ENCODE measurements around the gene ADK.
"Not testable (repeated sequence)": the region's sequence is repeated elsewhere in the genome, so short reads cannot be mapped to it uniquely, and the experiment has no call there.

The ADK gene

DNA sequence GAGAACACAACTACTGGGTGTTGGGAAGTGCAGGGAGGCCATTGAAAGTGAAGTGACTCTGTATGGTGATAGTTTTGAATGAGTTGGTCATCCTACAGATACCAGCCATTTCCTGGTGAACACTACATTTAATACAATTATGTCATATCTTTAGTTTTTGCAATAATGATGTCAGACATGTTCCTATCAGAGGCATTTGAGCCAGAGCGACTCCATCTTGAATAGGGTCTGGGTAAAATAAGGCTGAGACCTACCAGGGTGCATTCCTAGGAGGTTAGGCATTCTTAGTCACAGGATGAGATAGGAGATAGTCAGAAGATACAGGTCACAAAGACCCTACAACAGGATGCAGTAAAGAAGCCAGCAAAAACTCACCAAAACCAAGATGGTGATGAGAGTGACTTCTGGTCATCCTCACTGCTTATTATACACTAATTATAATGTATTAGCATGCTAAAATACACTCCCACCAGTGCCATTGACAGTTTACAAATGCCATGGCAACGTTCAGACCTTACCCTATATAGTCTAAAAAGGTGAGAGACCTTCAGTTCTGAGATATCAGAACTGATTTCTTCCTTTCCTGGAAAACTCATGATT, 28.2 kb downstream of the ADK start:
- H3K27ac ChIP-seq (ENCODE audit: low read length): no peak overlapping the region
- DNase-seq (ENCODE audit: low read depth, low spot score): no peak
- H3K27me3 ChIP-seq (ENCODE audit: control insufficient read depth, insufficient read depth, low read length): no peaks in the 10 kb centered on the region
- no CpG with 5 or more reads among the region's 2 CpGs for WGBS (ENCODE audit: insufficient coverage, insufficient read length)
- no peak overlapping the region for H3K4me3 ChIP-seq (ENCODE audit: low read length)
- H3K36me3 ChIP-seq (ENCODE audit: control insufficient read depth, insufficient read depth, low read length): no peaks in the 10 kb centered on the region
- H3K4me1 ChIP-seq (ENCODE audit: control insufficient read depth, insufficient read depth, low read length): no peaks in the 10 kb centered on the region; the same call in 1 of the 2 replicates
- H3K9me3 ChIP-seq (ENCODE audit: control insufficient read depth, insufficient read depth, low read length): no peaks in the 10 kb centered on the region

DNA sequence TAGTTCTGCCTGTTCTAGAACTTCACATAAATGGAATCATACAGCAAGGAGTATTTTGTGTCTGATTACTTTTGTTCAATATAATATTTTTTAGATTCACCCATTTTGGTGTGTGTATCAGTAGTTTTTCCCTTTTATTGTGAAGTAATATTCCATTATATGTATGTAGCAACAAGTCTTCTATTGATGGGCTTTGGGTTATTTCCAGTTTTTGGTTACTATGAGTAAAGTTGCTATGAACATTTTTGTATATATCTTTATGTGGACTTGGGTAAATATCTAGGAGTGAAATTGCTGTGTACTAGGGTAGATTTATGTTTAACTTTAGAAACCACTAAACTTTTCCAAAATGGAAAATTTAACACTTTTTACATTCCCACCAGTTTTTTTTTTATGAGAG, 35.7 kb downstream of the ADK start:
- H3K9me3 ChIP-seq (ENCODE audit: control insufficient read depth, insufficient read depth, low read length): no peaks in the 10 kb centered on the region
- H3K27ac ChIP-seq (ENCODE audit: low read length): no peak overlapping the region
- no peaks in the 10 kb centered on the region for H3K4me1 ChIP-seq (ENCODE audit: control insufficient read depth, insufficient read depth, low read length)
- H3K4me3 ChIP-seq (ENCODE audit: low read length): no peak overlapping the region
- no peaks in the 10 kb centered on the region for H3K36me3 ChIP-seq (ENCODE audit: control insufficient read depth, insufficient read depth, low read length)
- DNase-seq (ENCODE audit: low read depth, low spot score): no peak
- no peaks in the 10 kb centered on the region for H3K27me3 ChIP-seq (ENCODE audit: control insufficient read depth, insufficient read depth, low read length)

GRCh38 chr10:74187237-74187636, 36.2 kb downstream of the ADK start:
- no peak for DNase-seq (ENCODE audit: low read depth, low spot score)
- no CpG with 5 or more reads among the region's 1 CpG for WGBS (ENCODE audit: insufficient coverage, insufficient read length)
- H3K4me3 ChIP-seq (ENCODE audit: low read length): no peak overlapping the region
- H3K36me3 ChIP-seq (ENCODE audit: control insufficient read depth, insufficient read depth, low read length): no peaks in the 10 kb centered on the region
- no peaks in the 10 kb centered on the region for H3K27me3 ChIP-seq (ENCODE audit: control insufficient read depth, insufficient read depth, low read length)
- no peaks in the 10 kb centered on the region for H3K9me3 ChIP-seq (ENCODE audit: control insufficient read depth, insufficient read depth, low read length)
- H3K27ac ChIP-seq (ENCODE audit: low read length): no peak overlapping the region
- H3K4me1 ChIP-seq (ENCODE audit: control insufficient read depth, insufficient read depth, low read length): no peaks in the 10 kb centered on the region

GRCh38 chr10:74188617-74189016, 37.6 kb downstream of the ADK start:
- not testable (repeated sequence) for DNase-seq (ENCODE audit: low read depth, low spot score); H3K9me3 ChIP-seq (ENCODE audit: control insufficient read depth, insufficient read depth, low read length); H3K27me3 ChIP-seq (ENCODE audit: control insufficient read depth, insufficient read depth, low read length); H3K4me1 ChIP-seq (ENCODE audit: control insufficient read depth, insufficient read depth, low read length); H3K36me3 ChIP-seq (ENCODE audit: control insufficient read depth, insufficient read depth, low read length); H3K27ac ChIP-seq (ENCODE audit: low read length); H3K4me3 ChIP-seq (ENCODE audit: low read length)
- WGBS (ENCODE audit: insufficient coverage, insufficient read length): no CpG with 5 or more reads among the region's 13 CpGs

DNA sequence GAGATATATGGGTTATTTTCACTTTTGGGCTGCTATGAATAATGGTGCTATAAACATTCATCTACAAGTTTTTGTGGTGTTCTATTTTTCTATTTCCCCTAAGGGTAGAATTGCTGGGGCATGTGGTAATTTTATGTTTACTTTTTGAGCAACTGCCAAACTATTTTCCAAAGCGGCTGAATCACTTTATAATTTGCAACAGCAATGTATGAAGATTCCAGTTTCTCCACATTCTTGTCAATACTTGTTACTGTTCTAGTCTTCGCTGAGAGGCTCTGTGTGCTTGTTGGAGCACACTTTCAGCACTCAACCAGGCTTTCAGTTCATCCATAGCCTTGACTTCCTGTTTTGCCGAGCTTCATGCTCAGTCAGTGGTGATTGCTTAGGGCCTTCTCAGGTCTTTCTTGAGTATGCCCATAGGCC, 39.0 kb downstream of the ADK start:
- Histone ChIP-seq H3K27me3 (ENCODE audit: control insufficient read depth, insufficient read depth, low read length) (no peaks in the 10 kb centered on the region), H3K27ac (ENCODE audit: low read length) (no peak overlapping the region), H3K4me3 (ENCODE audit: low read length) (no peak overlapping the region), H3K4me1 (ENCODE audit: control insufficient read depth, insufficient read depth, low read length) (no peaks in the 10 kb centered on the region), H3K36me3 (ENCODE audit: control insufficient read depth, insufficient read depth, low read length) (no peaks in the 10 kb centered on the region), H3K9me3 (ENCODE audit: control insufficient read depth, insufficient read depth, low read length) (no peaks in the 10 kb centered on the region)
- DNase-seq (ENCODE audit: low read depth, low spot score): no peak
- no CpG with 5 or more reads among the region's 3 CpGs for WGBS (ENCODE audit: insufficient coverage, insufficient read length)

DNA sequence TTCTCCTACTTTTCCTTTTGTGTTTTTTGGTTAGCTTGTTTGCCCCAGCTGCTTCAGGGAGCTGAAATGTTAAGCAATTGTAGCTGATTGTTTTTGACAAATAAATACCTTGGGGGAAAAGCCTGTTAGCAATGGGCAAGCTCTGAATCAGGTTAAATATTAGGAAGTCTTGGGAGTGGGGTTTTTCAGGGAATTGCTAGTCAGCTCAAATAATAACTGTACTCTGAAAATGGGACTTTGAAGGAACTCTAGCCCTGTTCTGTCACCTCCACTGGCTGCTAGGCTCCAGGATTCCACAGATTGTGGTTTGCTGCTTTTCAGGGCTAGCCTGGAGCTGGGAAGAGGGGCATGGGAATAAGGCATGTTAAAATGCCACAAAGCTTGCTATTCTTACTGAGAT, 39.5 kb downstream of the ADK start:
- H3K4me3 ChIP-seq (ENCODE audit: low read length): no peak overlapping the region
- DNase-seq (ENCODE audit: low read depth, low spot score): no peak
- no peak overlapping the region for H3K27ac ChIP-seq (ENCODE audit: low read length)
- H3K4me1 ChIP-seq (ENCODE audit: control insufficient read depth, insufficient read depth, low read length): no peaks in the 10 kb centered on the region
- no peaks in the 10 kb centered on the region for H3K9me3 ChIP-seq (ENCODE audit: control insufficient read depth, insufficient read depth, low read length)
- no peaks in the 10 kb centered on the region for H3K36me3 ChIP-seq (ENCODE audit: control insufficient read depth, insufficient read depth, low read length)
- H3K27me3 ChIP-seq (ENCODE audit: control insufficient read depth, insufficient read depth, low read length): no peaks in the 10 kb centered on the region

DNA sequence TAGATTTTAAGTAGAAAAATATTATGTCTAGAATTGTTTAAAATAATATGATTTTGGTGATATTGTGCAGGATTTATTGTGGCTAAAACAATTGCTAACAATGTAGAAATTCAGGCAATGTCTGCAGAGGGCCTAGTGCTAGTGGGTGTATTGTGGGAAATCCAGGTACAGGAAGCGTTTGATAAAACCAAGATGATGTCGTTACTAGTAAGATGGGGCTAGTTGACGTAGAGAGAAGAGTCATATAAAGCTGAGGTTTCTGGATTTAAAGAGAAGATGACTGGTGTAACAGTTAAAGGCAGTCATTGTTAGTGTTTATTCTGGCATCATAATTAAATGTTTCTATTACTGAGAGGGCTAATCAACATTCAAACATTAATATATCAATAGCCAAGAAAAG, 43.5 kb downstream of the ADK start:
- no peak for DNase-seq (ENCODE audit: low read depth, low spot score)
- Histone ChIP-seq H3K9me3 (ENCODE audit: control insufficient read depth, insufficient read depth, low read length) (no peaks in the 10 kb centered on the region), H3K4me3 (ENCODE audit: low read length) (no peak overlapping the region), H3K36me3 (ENCODE audit: control insufficient read depth, insufficient read depth, low read length) (no peaks in the 10 kb centered on the region), H3K4me1 (ENCODE audit: control insufficient read depth, insufficient read depth, low read length) (no peaks in the 10 kb centered on the region), H3K27me3 (ENCODE audit: control insufficient read depth, insufficient read depth, low read length) (no peaks in the 10 kb centered on the region), H3K27ac (ENCODE audit: low read length) (no peak overlapping the region)
- no CpG with 5 or more reads among the region's 3 CpGs for WGBS (ENCODE audit: insufficient coverage, insufficient read length)

DNA sequence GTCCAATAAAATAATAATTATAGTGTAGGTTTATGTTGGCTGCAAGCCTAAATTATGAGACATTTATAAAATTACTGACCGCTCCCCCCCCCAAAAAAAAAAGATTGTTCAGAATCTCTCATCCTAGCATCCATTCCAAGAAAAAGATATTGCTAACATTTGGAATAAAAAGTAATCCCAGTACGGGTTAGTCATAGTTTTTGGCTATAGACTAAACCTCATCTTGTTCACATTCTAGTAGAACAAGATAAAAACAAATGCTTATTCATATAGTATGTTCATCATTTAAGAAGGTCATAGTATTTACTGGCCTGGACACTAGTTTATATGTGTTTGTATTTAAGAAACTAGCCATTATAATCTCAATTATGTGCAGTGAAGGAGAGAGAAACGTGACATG, 44.0 kb downstream of the ADK start:
- Histone ChIP-seq H3K4me1 (ENCODE audit: control insufficient read depth, insufficient read depth, low read length) (no peaks in the 10 kb centered on the region), H3K9me3 (ENCODE audit: control insufficient read depth, insufficient read depth, low read length) (no peaks in the 10 kb centered on the region), H3K36me3 (ENCODE audit: control insufficient read depth, insufficient read depth, low read length) (no peaks in the 10 kb centered on the region), H3K27me3 (ENCODE audit: control insufficient read depth, insufficient read depth, low read length) (no peaks in the 10 kb centered on the region), H3K4me3 (ENCODE audit: low read length) (no peak overlapping the region), H3K27ac (ENCODE audit: low read length) (no peak overlapping the region)
- DNase-seq (ENCODE audit: low read depth, low spot score): no peak
- no CpG with 5 or more reads among the region's 3 CpGs for WGBS (ENCODE audit: insufficient coverage, insufficient read length)

GRCh38 chr10:74199315-74199714, 48.3 kb downstream of the ADK start:
- Histone ChIP-seq H3K4me1 (ENCODE audit: control insufficient read depth, insufficient read depth, low read length) (no peaks in the 10 kb centered on the region), H3K9me3 (ENCODE audit: control insufficient read depth, insufficient read depth, low read length) (no peaks in the 10 kb centered on the region), H3K27ac (ENCODE audit: low read length) (no peak overlapping the region), H3K27me3 (ENCODE audit: control insufficient read depth, insufficient read depth, low read length) (no peaks in the 10 kb centered on the region), H3K36me3 (ENCODE audit: control insufficient read depth, insufficient read depth, low read length) (no peaks in the 10 kb centered on the region), H3K4me3 (ENCODE audit: low read length) (no peak overlapping the region)
- no CpG with 5 or more reads among the region's 4 CpGs for WGBS (ENCODE audit: insufficient coverage, insufficient read length)
- no peak for DNase-seq (ENCODE audit: low read depth, low spot score)

DNA sequence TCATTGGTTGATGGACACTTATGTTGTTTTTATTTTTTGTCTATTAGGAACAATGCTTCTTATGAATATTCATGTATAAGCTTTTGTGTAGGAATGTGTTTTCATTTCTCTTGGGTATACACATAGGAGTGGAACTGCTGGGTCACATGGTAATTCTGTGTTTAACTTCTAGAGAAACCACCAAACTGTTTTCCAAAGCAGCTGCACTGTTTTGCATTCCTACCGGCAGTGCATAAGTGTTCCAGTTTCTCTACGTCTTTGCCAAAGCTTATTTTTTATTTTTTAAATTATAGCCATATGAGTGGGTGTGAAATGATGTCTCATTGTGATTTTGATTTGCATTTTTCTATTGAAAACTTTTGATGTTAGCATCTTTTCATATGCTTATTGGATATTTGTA, 51.3 kb downstream of the ADK start:
- no peaks in the 10 kb centered on the region for H3K36me3 ChIP-seq (ENCODE audit: control insufficient read depth, insufficient read depth, low read length)

GRCh38 chr10:74206746-74207145, 55.7 kb downstream of the ADK start:
- H3K27me3 ChIP-seq (ENCODE audit: control insufficient read depth, insufficient read depth, low read length): no peaks in the 10 kb centered on the region
- peaks cover 4% of the 10 kb centered on the region; the same call in 1 of the 2 replicates for H3K4me1 ChIP-seq (ENCODE audit: control insufficient read depth, insufficient read depth, low read length)
- WGBS (ENCODE audit: insufficient coverage, insufficient read length): no CpG with 5 or more reads among the region's 6 CpGs
- H3K9me3 ChIP-seq (ENCODE audit: control insufficient read depth, insufficient read depth, low read length): no peaks in the 10 kb centered on the region
- peaks cover 2% of the 10 kb centered on the region; the same call in 1 of the 2 replicates for H3K36me3 ChIP-seq (ENCODE audit: control insufficient read depth, insufficient read depth, low read length)
- no peak overlapping the region for H3K27ac ChIP-seq (ENCODE audit: low read length)
- DNase-seq (ENCODE audit: low read depth, low spot score): no peak
- no peak overlapping the region for H3K4me3 ChIP-seq (ENCODE audit: low read length)

More for the DNA sequence above, 51.3 kb downstream of the ADK start:
- Histone ChIP-seq H3K4me1 (ENCODE audit: control insufficient read depth, insufficient read depth, low read length) (no peaks in the 10 kb centered on the region), H3K27me3 (ENCODE audit: control insufficient read depth, insufficient read depth, low read length) (no peaks in the 10 kb centered on the region), H3K4me3 (ENCODE audit: low read length) (no peak overlapping the region), H3K9me3 (ENCODE audit: control insufficient read depth, insufficient read depth, low read length) (no peaks in the 10 kb centered on the region), H3K27ac (ENCODE audit: low read length) (no peak overlapping the region)
- no peak for DNase-seq (ENCODE audit: low read depth, low spot score)
- no CpG with 5 or more reads among the region's 2 CpGs for WGBS (ENCODE audit: insufficient coverage, insufficient read length)

Measured in iPS DF 6.9 (cell line).